Measurements from ENCODE around the gene PGM2L1. TPM values are rescaled to one million over a fixed set of nuclear protein-coding genes. Genes with fewer than 3 reads are reported as not detected.

PGM2L1 gene
- 4.2 and 4.3 TPM in 2 replicates for total RNA-seq (ENCODE audit: low replicate concordance)

- no peak for TF ChIP-seq CTCF (IDR thresholded peaks at IDR 0.05; ENCODE audit: insufficient read depth, low read length)
- peak; percentile 91 for DNase-seq (ENCODE audit: low read depth)
Measured at GRCh38 chr11:74398244-74399159, at the start of gene PGM2L1. Gene PGM2L1 (minus strand): TSS chr11:74398433. CDS start chr11:74398161, 272 bp downstream.

GRCh38 chr11:74447720-74448119 lies 49.5 kb upstream of the PGM2L1 start:
- no peak for TF ChIP-seq CTCF (IDR thresholded peaks at IDR 0.05; ENCODE audit: insufficient read depth, low read length)
- no peak for DNase-seq (ENCODE audit: low read depth)
- H3K4me3 ChIP-seq (ENCODE audit: low read depth, low read length): no peak overlapping the region

More at GRCh38 chr11:74398244-74399159, at the start of gene PGM2L1:
- peak within 1 kb of the TSS; percentile 90 for H3K4me3 ChIP-seq (ENCODE audit: low read depth, low read length)

GRCh38 chr11:74446532-74446938 lies 48.3 kb upstream of the PGM2L1 start:
- DNase-seq (ENCODE audit: low read depth): no peak
- H3K4me3 ChIP-seq (ENCODE audit: low read depth, low read length): no peak overlapping the region
- no peak for TF ChIP-seq CTCF (IDR thresholded peaks at IDR 0.05; ENCODE audit: insufficient read depth, low read length)

- no peak overlapping the region for H3K4me3 ChIP-seq (ENCODE audit: low read depth, low read length)
- no peak for TF ChIP-seq CTCF (IDR thresholded peaks at IDR 0.05; ENCODE audit: insufficient read depth, low read length)
- no peak for DNase-seq (ENCODE audit: low read depth)
Measured at GRCh38 chr11:74444173-74444826, 46.1 kb upstream of the PGM2L1 start.

DNA sequence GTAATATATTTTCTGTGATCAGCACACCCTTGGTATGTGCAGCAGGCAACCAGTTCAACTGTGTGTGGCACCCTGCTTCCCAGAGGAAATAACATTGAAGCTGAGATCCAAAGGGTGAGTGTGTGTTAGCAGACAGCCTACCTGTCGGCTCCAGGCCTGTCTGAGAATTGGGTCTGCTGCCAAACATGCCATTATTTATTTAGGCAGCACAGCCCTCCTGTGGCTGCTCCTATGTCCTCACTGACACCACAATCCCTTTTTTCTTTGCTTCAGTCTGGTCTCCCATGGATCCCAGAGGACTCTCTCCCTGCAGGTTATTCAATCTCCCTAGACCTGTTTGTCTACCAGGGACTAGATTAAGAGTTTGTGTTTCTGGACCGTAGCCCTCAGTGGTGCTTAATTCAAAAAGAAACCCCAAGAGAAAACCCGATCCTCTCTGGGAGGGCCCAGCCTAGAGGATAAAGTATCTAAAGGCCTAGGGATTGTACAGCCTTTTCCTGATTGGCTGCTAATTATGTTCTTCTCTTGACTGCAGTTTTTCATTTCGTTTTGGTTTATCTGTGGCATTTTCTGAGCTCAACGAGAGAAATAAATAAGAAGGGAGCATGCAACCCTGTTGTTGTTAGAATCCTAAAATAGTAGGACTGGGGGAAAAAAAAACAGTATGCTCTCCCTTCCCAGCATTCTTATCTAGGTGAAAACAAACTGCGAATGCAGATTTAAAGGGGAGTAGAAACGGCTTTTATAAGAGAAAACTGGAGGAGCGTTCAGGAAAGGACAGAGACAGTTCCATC lies 45.0 kb upstream of the PGM2L1 start:
- H3K4me3 ChIP-seq (ENCODE audit: low read depth, low read length): no peak overlapping the region
- TF ChIP-seq CTCF (IDR thresholded peaks at IDR 0.05; ENCODE audit: insufficient read depth, low read length): no peak
- DNase-seq (ENCODE audit: low read depth): peak; percentile 10

DNA sequence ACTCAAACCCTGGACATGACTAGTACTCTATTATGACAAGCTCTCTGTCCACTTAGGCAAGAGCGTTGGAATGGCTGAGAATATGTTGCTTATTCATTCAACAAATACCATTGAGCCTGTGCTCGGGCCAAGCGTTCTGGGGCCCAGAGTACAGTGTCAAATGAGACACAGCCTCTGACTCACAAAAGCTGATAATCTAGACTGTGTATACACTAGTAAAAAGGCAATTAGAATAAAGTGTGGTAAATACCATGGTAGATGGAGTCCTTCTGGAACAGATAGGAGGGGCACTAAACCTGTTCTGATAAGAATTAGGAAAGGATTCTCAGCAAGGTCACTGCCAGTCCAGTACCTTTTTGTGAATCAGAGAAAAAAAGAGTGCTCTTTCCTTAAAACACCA lies 44.4 kb upstream of the PGM2L1 start:
- H3K4me3 ChIP-seq (ENCODE audit: low read depth, low read length): no peak overlapping the region
- DNase-seq (ENCODE audit: low read depth): peak; percentile 42
- no peak for TF ChIP-seq CTCF (IDR thresholded peaks at IDR 0.05; ENCODE audit: insufficient read depth, low read length)
